GM12801 (cell line): ENCODE results near the gene TMEM26.

ENCODE experiments used
- CTCF ChIP-seq: IDR thresholded peaks from one replicate; pipeline ENCODE4 v1.5.1; 2011; ENCODE audit warnings: control low read depth; ENCODE audit not compliant: insufficient read length; ENCODE audit errors: extremely low read depth

Gene TMEM26

GRCh38 chr10:61456095-61456789 is 3.1 kb upstream of the TMEM26 start:
- no peak for TF ChIP-seq CTCF

GRCh38 chr10:61455656-61456055 is 2.5 kb upstream of the TMEM26 start:
- TF ChIP-seq CTCF, result no peak

GRCh38 chr10:61454541-61454940 is 1.4 kb upstream of the TMEM26 start:
- no peak for TF ChIP-seq CTCF

- no peak for TF ChIP-seq CTCF
These were observed 980 bp downstream of the TMEM26 start for GRCh38 chr10:61452151-61452651.

GRCh38 chr10:61451357-61451756 is 1.8 kb downstream of the TMEM26 start:
- no peak for TF ChIP-seq CTCF

GRCh38 chr10:61448841-61449600 is 4.2 kb downstream of the TMEM26 start:
- no peak for TF ChIP-seq CTCF

GRCh38 chr10:61448091-61448490 is 5.1 kb downstream of the TMEM26 start:
- no peak for TF ChIP-seq CTCF
